Pancreas (tissue), 10 donors: ENCODE measurements around the gene ADARB1. TPM values are rescaled to one million over a fixed set of nuclear protein-coding genes. Genes with fewer than 3 reads are reported as not detected.

Experiments
- ATAC-seq, 4 donors: fragments of 200-7000 bp; cut with Tn5 transposase; one replicate each; pipeline versions ENCODE4 v1.8.0 to v1.9.1; 2020; ENCODE audit warnings: mild to moderate bottlenecking in 4 of 4, moderate library complexity in 4 of 4
- DNase-seq, 6 donors: peaks; one replicate each; pipeline ENCODE4 v3.0.0-alpha.2; 2020
- FAIRE-seq: peaks from 2 replicates; lab custom pipeline; 2012; peaks lifted over from hg19 to GRCh38; lab: Jason Lieb, UNC
- H3K27ac ChIP-seq, 4 donors: fragments of 200-600 bp; sonication (generic); 1 replicate in 3 of 4; 2 replicates in 1 of 4; pipeline versions ENCODE4 v1.5.0 to v1.8.0; 2020
- H3K27me3 ChIP-seq, 4 donors: fragments of 200-600 bp; one replicate each; pipeline ENCODE4 v1.8.0; 2021
- H3K36me3 ChIP-seq, 3 donors: fragments of 200-600 bp; sonication (generic) in 1 of 3; one replicate each; pipeline versions ENCODE4 v1.5.0 to v1.8.0; 2020 to 2021
- H3K4me1 ChIP-seq, 3 donors: fragments of 200-600 bp; one replicate each; pipeline ENCODE4 v1.8.0; 2021
- H3K4me3 ChIP-seq, 4 donors: fragments of 200-600 bp; sonication (generic) in 2 of 4; one replicate each; pipeline versions ENCODE4 v1.5.0 to v1.8.0; 2020 to 2021
- H3K9me3 ChIP-seq, 4 donors: fragments of 200-600 bp; one replicate each; pipeline ENCODE4 v1.8.0; 2021
- CTCF ChIP-seq, 4 donors: fragments of 200-600 bp; sonication (generic) in 3 of 4; IDR thresholded peaks; one replicate each; pipeline versions ENCODE4 v1.5.0 to v1.8.0; 2021; ENCODE audit warnings: antibody characterized with exemption in 4 of 4
- WGBS, 2 donors: extraction: QIAGEN DNeasy Blood & Tissue Kit; methylation state at CpG; one replicate each; pipeline ENCODE4 v1.1.7; 2013; 5-methylcytosine and 5-hydroxymethylcytosine counted together
- intact Hi-C, 3 donors: fragments of 100-400 bp; cut with DNase I; formaldehyde crosslinking; loops; one replicate each; pipeline versions ENCODE4 v1.11.1 to v1.14.2; 2022
- polyA plus RNA-seq, 2 donors: library from polyadenylated mRNA; stranded (reverse); fragments of 200-250 nt; gene quantifications; one replicate each; pipeline ENCODE4 v1.2.3, GENCODE V29; 2013
- total RNA-seq, 6 donors: library from RNA; stranded (reverse); fragmentation: NEBNext Ultra II Directional in 4 of 6; extraction: Animal tissue kit (Norgen Biotek cat#: 25700) in 4 of 6; gene quantifications; one replicate each; pipeline versions ENCODE4 v1.2.1 to v1.2.4, GENCODE V29; 2021 to 2023
- donor health status: healthy with polysubstance abuse.
- donor health status: DM: no; HTN: no; CAD: no; lungs with moderate emphysema.
- donor health status: DM: no; HTN: no; CAD: no.
- donor health status: control.
- donor health status: control.
- donor health status: Bipolar disorder and iron deficiency.
- donor health status: DM: yes; HTN: yes; CAD: no.
- donor health status: DM: no; HTN: no; CAD: no.
- donor health status: DM: no; HTN: no; CAD: no.
- donor health status: DM: yes; HTN: yes; CAD: no.

The ADARB1 gene
- total and polyA plus RNA-seq, 8 donors, result 5.4 to 10.1 (median 6.3) TPM

GRCh38 chr21:45164124-45164511 lies 89.7 kb downstream of the ADARB1 start:
- no peaks in the 10 kb centered on the region for H3K9me3 ChIP-seq
- no peaks in the 10 kb centered on the region for H3K4me1 ChIP-seq
- ATAC-seq (no peak), FAIRE-seq (no peak), DNase-seq (no peak)
- H3K27ac ChIP-seq, result no peak overlapping the region
- intact Hi-C loops, result no loop called here
- H3K4me3 ChIP-seq, result no peak overlapping the region
- H3K36me3 ChIP-seq, result no peaks in the 10 kb centered on the region
- TF ChIP-seq CTCF (IDR thresholded peaks at IDR 0.05), result no peak
- H3K27me3 ChIP-seq, result no peaks in the 10 kb centered on the region
- 78 to 80% methylated on average over 12 of the region's 12 CpGs for WGBS, 2 donors

GRCh38 chr21:45164838-45165237 lies 90.5 kb downstream of the ADARB1 start:
- no peak for TF ChIP-seq CTCF (IDR thresholded peaks at IDR 0.05)
- WGBS, 2 donors, result 83 to 85% methylated on average over 6 of the region's 6 CpGs
- H3K36me3 ChIP-seq, result no peaks in the 10 kb centered on the region
- H3K4me3 ChIP-seq, result no peak overlapping the region
- no peak overlapping the region for H3K27ac ChIP-seq
- no peaks in the 10 kb centered on the region for H3K4me1 ChIP-seq
- intact Hi-C loops, result no loop called here
- no peak for ATAC-seq
- H3K27me3 ChIP-seq, result no peaks in the 10 kb centered on the region
- no peaks in the 10 kb centered on the region for H3K9me3 ChIP-seq
- no peak for FAIRE-seq
- no peak for DNase-seq

GRCh38 chr21:45166931-45167330 lies 92.6 kb downstream of the ADARB1 start:
- intact Hi-C loops, result no loop called here
- ATAC-seq (no peak), DNase-seq (no peak), FAIRE-seq (no peak)
- Histone ChIP-seq H3K27ac (no peak overlapping the region), H3K27me3 (no peaks in the 10 kb centered on the region), H3K4me1 (no peaks in the 10 kb centered on the region), H3K36me3 (no peaks in the 10 kb centered on the region), H3K9me3 (no peaks in the 10 kb centered on the region), H3K4me3 (no peak overlapping the region)
- 51 to 57% methylated on average over 5 of the region's 5 CpGs for WGBS, 2 donors
- TF ChIP-seq CTCF (IDR thresholded peaks at IDR 0.05), result no peak

GRCh38 chr21:45167796-45168222 lies 93.4 kb downstream of the ADARB1 start:
- Histone ChIP-seq H3K27me3 (no peaks in the 10 kb centered on the region), H3K4me1 (no peaks in the 10 kb centered on the region), H3K36me3 (no peaks in the 10 kb centered on the region), H3K27ac (no peak overlapping the region), H3K9me3 (no peaks in the 10 kb centered on the region), H3K4me3 (no peak overlapping the region)
- ATAC-seq, result no peak
- DNase-seq, result no peak
- TF ChIP-seq CTCF (IDR thresholded peaks at IDR 0.05), result no peak
- WGBS, 2 donors, result 74 to 84% methylated on average over 6 of the region's 6 CpGs
- FAIRE-seq, result no peak
- intact Hi-C loops, result no loop called here

GRCh38 chr21:45168522-45168921 lies 94.1 kb downstream of the ADARB1 start:
- DNase-seq (no peak), ATAC-seq (no peak), FAIRE-seq (no peak)
- Histone ChIP-seq H3K4me3 (no peak overlapping the region), H3K9me3 (no peaks in the 10 kb centered on the region), H3K27ac (no peak overlapping the region), H3K36me3 (no peaks in the 10 kb centered on the region), H3K4me1 (no peaks in the 10 kb centered on the region), H3K27me3 (no peaks in the 10 kb centered on the region)
- 71 to 78% methylated on average over 7 of the region's 7 CpGs for WGBS, 2 donors
- no peak for TF ChIP-seq CTCF (IDR thresholded peaks at IDR 0.05)
- intact Hi-C loops, result no loop called here
